ENCODE results near the gene ACTR6.

GRCh38 chr12:100243137-100243536 lies 42.5 kb downstream of the ACTR6 start:
- TF ChIP-seq NFRKB (IDR thresholded peaks at IDR 0.05) (no peak), HDGF (IDR thresholded peaks at IDR 0.05; ENCODE audit: borderline replicate concordance) (no peak), FOXA1 (IDR thresholded peaks at IDR 0.05) (no peak), SP1 (IDR thresholded peaks at IDR 0.05) (no peak)

All from HEK293T (cell line).